Heart right ventricle (tissue), 16 donors: ENCODE measurements around the gene TM6SF1. TPM values are rescaled to one million over a fixed set of nuclear protein-coding genes. Genes with fewer than 3 reads are reported as not detected.

Experiments used
- ATAC-seq, 8 donors: fragments of 200-7000 bp; cut with Tn5 transposase; one replicate each; pipeline ENCODE4 v1.9.1; 2020; ENCODE audit warnings: mild to moderate bottlenecking in 8 of 8, moderate library complexity in 8 of 8, moderate number of reproducible peaks in 1 of 8
- DNase-seq, 2 donors: peaks; one replicate each; pipeline ENCODE4 v3.0.0-alpha.2; 2020
- H3K27ac ChIP-seq, 10 donors: fragments of 200-600 bp; sonication (generic) in 2 of 10; one replicate each; pipeline versions ENCODE4 v1.5.0 to v1.8.0; 2020 to 2022; ENCODE audit warnings: mild to moderate bottlenecking in 3 of 10
- H3K27me3 ChIP-seq, 7 donors: fragments of 200-600 bp; one replicate each; pipeline ENCODE4 v1.8.0; 2021 to 2022; ENCODE audit warnings: mild to moderate bottlenecking in 2 of 7
- H3K36me3 ChIP-seq, 9 donors: fragments of 200-600 bp; sonication (generic) in 1 of 9; one replicate each; pipeline versions ENCODE4 v1.5.0 to v1.8.0; 2020 to 2022; ENCODE audit warnings: mild to moderate bottlenecking in 2 of 9
- H3K4me1 ChIP-seq, 9 donors: fragments of 200-600 bp; sonication (generic) in 1 of 9; one replicate each; pipeline versions ENCODE4 v1.5.0 to v1.8.0; 2020 to 2022; ENCODE audit warnings: mild to moderate bottlenecking in 4 of 9
- H3K4me3 ChIP-seq, 10 donors: fragments of 200-600 bp; sonication (generic) in 2 of 10; one replicate each; pipeline versions ENCODE4 v1.5.0 to v1.8.0; 2020 to 2022; ENCODE audit warnings: mild to moderate bottlenecking in 7 of 10, moderate library complexity in 2 of 10
- H3K9me3 ChIP-seq, 11 donors: fragments of 200-600 bp in 10 of 11; sonication (generic) in 2 of 11; one replicate each; pipeline versions ENCODE4 v1.5.0 to v1.8.0; 2013 to 2022; ENCODE audit warnings: mild to moderate bottlenecking in 2 of 11, control low read depth in 1 of 11, moderate library complexity in 1 of 11
- CTCF ChIP-seq, 9 donors: fragments of 200-600 bp; sonication (generic) in 2 of 9; IDR thresholded peaks; one replicate each; pipeline versions ENCODE4 v1.5.0 to v1.8.0; 2021 to 2022; ENCODE audit warnings: antibody characterized with exemption in 9 of 9, mild to moderate bottlenecking in 5 of 9, moderate library complexity in 1 of 9
- WGBS, 2 donors: extraction: QIAGEN DNeasy Blood & Tissue Kit; methylation state at CpG; one replicate each; pipeline ENCODE4 v1.1.7; 2013; ENCODE audit warnings: inconsistent platforms in 1 of 2; 5-methylcytosine and 5-hydroxymethylcytosine counted together
- intact Hi-C, 10 donors: fragments of 100-400 bp; cut with DNase I; formaldehyde crosslinking; loops; one replicate each; pipeline versions ENCODE4 v1.11.1 to v1.14.2; 2022
- polyA plus RNA-seq, 2 donors: library from polyadenylated mRNA; stranded (reverse); fragments of 200-250 nt; gene quantifications; one replicate each; pipeline ENCODE4 v1.2.3, GENCODE V29; 2013
- total RNA-seq, 10 donors: library from RNA; stranded (reverse); fragmentation: NEBNext Ultra II Directional in 3 of 10; extraction: Animal tissue kit (Norgen Biotek cat#: 25700) in 3 of 10; gene quantifications; one replicate each; pipeline versions ENCODE4 v1.2.1 to v1.2.4, GENCODE V29; 2021 to 2023
- donor health status: Arrhythmogenic right ventricular cardiomyopathy.
- donor health status: ischemic (EF 13 %, LVEDD 7.1; RV severe dilation, severe dysfunction).
- donor health status: healthy with polysubstance abuse.
- donor health status: DM: no; HTN: yes; CAD: no.
- donor health status: DM: no; HTN: no; CAD: no.
- donor health status: ischemic (EF 25% LVEDD 6.9; RV normal size, moderate dysfunction).
- donor health status: ischemic (EF 25% LVEDD 5.7; RV mildly dilated, moderate dysfunction).
- donor health status: healthy.
- donor health status: DM: yes; HTN: yes; CAD: no.
- donor health status: Ischemic cardiomyopathy.
- donor health status: ischemic (EF 35%, LVEDD 5.7; RV mildly dilated, moderate dysfunction).
- donor health status: nonischemic (EF 11% LVEDD 7.7; RV severe dilation, severe dysfunction).
- donor health status: DM: yes; HTN: yes; CAD: no.
- donor health status: PGD.
- donor health status: ischemic (EF 29% LVEDD 5.4; RV normal size, mild dysfunction).
- donor health status: nonischemic (EF 23%, LVEDD 6.1; RV moderate dilation, normal function).

The TM6SF1 gene
- total and polyA plus RNA-seq, 12 donors = 2.6 to 8.8 (median 4.7) TPM

DNA sequence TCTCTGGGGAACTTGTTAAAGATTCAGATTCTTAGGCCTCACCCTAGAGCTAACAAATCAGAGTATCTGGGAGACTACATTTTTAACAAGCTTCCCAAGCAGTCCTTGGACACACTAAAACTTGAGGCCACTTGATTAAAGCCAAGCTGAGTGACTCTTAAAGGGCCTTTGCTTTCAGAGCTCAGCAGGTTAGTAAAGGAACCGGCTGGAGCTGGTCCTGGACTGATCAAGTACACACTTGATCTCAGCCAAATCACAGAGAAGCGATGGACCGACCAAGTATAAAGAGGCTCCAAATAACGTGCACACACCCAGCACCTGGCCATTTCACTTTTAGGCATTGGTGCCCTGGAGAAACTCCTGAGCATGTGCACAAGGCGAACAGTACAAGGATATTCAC, 12.9 kb upstream of the TM6SF1 start:
- WGBS, 2 donors = 92 to 95% methylated on average over 5 of the region's 5 CpGs
- DNase-seq (no peak), ATAC-seq (no peak)
- H3K9me3 ChIP-seq = peaks cover 0 to 9% (median 0%) of the 10 kb centered on the region in 11 donors
- intact Hi-C loops = no loop called here
- H3K27me3 ChIP-seq = no peaks in the 10 kb centered on the region
- H3K27ac ChIP-seq = no peak overlapping the region
- no peak overlapping the region for H3K4me3 ChIP-seq
- no peak for TF ChIP-seq CTCF (IDR thresholded peaks at IDR 0.05)
- H3K4me1 ChIP-seq = peaks cover 0 to 19% (median 5%) of the 10 kb centered on the region in 9 donors
- H3K36me3 ChIP-seq = no peaks in the 10 kb centered on the region

DNA sequence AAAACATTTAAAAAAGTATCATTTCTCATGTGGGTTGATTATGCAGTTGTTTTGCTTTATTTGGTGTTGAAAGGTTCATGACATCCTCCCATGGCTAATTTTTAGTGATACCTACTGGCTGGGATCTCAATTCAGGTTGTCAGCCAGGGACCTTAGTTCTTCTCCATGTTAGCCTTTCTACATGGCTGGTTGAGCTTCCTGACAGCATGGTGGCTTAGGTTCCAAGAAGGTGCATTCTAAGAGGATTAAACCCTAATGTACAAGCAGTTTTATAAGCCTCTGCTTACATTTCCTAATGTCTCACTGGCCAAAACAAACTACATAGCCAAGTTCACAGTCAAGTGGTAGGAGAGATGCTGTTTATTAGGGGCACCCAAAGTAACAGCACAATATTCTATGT, 9.4 kb upstream of the TM6SF1 start:
- Histone ChIP-seq H3K27ac (no peak overlapping the region), H3K4me3 (no peak overlapping the region), H3K9me3 (peaks cover 0 to 9% (median 0%) of the 10 kb centered on the region in 11 donors), H3K4me1 (peaks cover 0 to 17% (median 0%) of the 10 kb centered on the region in 9 donors), H3K36me3 (no peaks in the 10 kb centered on the region), H3K27me3 (peaks cover 0 to under 1% (median 0%) of the 10 kb centered on the region in 7 donors)
- intact Hi-C loops = no loop called here
- no peak for TF ChIP-seq CTCF (IDR thresholded peaks at IDR 0.05)
- no peak for DNase-seq
- ATAC-seq = no peak

DNA sequence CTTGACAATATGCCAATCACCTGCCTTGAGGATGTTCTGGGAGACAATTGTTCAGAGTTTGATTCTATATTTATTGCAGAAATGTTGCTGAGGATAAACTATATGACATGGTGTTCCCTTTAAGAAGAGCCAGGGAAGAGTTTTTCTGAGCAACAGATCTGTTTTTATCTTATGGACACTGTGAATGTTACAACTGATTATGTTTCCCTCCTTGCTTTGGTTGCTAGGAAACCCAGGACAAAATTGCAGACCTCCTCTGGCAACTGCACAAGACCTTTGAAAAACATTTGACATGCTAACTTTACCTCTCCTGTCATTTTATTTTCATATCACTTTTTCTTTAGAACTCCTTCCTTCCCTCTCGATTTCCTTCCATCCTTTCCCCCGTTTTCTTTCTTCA, 8.2 kb upstream of the TM6SF1 start:
- intact Hi-C loops = no loop called here
- Histone ChIP-seq H3K9me3 (peaks cover 0 to 9% (median 0%) of the 10 kb centered on the region in 11 donors), H3K36me3 (no peaks in the 10 kb centered on the region), H3K27ac (no peak overlapping the region), H3K4me3 (no peak overlapping the region), H3K4me1 (peaks cover 0 to 15% (median 0%) of the 10 kb centered on the region in 9 donors), H3K27me3 (peaks cover 0 to 8% (median 0%) of the 10 kb centered on the region in 7 donors)
- ATAC-seq (peak in 1 of 8 donors; percentile 46), DNase-seq (no peak)
- 68 to 73% methylated on average over 2 of the region's 2 CpGs for WGBS, 2 donors
- no peak for TF ChIP-seq CTCF (IDR thresholded peaks at IDR 0.05)

DNA sequence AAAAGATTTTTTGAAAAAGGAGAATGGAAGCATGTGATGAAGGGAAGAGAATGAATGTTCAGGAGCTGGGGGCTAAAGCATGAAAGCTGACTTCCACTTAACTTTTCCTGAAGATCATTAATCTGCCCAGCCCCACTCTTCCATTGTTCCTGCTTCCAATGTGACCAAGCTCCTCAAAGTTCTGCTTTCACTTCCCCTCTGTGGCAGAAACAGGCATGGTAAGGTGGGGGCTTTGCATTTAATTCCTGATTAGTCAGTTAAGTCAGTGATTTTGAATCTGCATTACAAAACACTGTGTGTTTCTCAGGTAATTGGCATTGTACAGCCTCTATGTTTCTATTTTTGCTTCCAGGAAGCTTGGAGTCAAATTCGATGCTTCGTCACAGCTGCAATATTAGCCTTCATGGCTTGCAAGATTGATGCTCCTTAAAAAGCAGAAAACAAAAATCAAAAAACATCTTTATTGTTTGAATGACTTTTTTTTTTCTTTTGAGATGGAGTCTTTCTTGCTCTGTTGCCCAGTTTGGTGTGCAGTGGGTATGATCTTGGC, 7.3 kb upstream of the TM6SF1 start:
- 24% methylated on average over 2 of the region's 2 CpGs for WGBS, 2 donors
- no peak for TF ChIP-seq CTCF (IDR thresholded peaks at IDR 0.05)
- Histone ChIP-seq H3K9me3 (peaks cover 0 to 9% (median 0%) of the 10 kb centered on the region in 11 donors), H3K36me3 (no peaks in the 10 kb centered on the region), H3K4me1 (peaks cover 0 to 15% (median 0%) of the 10 kb centered on the region in 9 donors), H3K27me3 (peaks cover 0 to 8% (median 0%) of the 10 kb centered on the region in 7 donors), H3K27ac (no peak overlapping the region), H3K4me3 (no peak overlapping the region)
- peak in 1 of 2 donors; percentile 11 for DNase-seq
- peak in 4 of 8 donors; percentile 46 to 69 (median 54) for ATAC-seq
- intact Hi-C loops = loop anchor here in 1 of 10 donors (10.0 kb wide), 1 partner anchor 85 kb away; the partner anchor contains the start of gene C15orf40
